HEK293 (cell line): ENCODE measurements around the gene PTGR2.

Experiments used
- CTCF ChIA-PET: fragments of 350-600 bp; formaldehyde crosslinking; extraction: SDS; loops from one replicate; lab custom pipeline; 2021; ENCODE audit warnings: antibody characterized with exemption; lab: Yijun Ruan, JAX
- POLR2A ChIA-PET: fragments of 300-600 bp; formaldehyde crosslinking; extraction: SDS; loops from one replicate; lab custom pipeline; 2020; ENCODE audit warnings: antibody characterized with exemption, inconsistent platforms; lab: Yijun Ruan, JAX
- H3K27ac ChIP-seq: fragments of 200-500 bp; sonication (Bioruptor generic); 2 replicates; pipeline ENCODE4 v1.5.1; 2014; ENCODE audit warnings: low read depth, low read length, control low read depth, inconsistent platforms; ENCODE audit errors: extremely low read depth
- H3K36me3 ChIP-seq, 2 experiments: fragments of 200-500 bp in 1 of 2; sonication (Bioruptor generic) in 1 of 2; 1 replicate in 1 of 2; 2 replicates in 1 of 2; pipeline ENCODE4 v1.5.1; 2014 to 2017; ENCODE audit warnings: inconsistent platforms in 2 of 2, low read length in 2 of 2; ENCODE audit not compliant: control insufficient read depth in 2 of 2, insufficient read depth in 1 of 2
- H3K4me1 ChIP-seq: fragments of 200-500 bp; sonication (Bioruptor generic); 2 replicates; pipeline ENCODE4 v1.5.1; 2014; ENCODE audit warnings: mild to moderate bottlenecking, low read length, inconsistent platforms; ENCODE audit not compliant: control insufficient read depth, insufficient read depth
- H3K4me3 ChIP-seq: 2 replicates; pipeline ENCODE4 v1.5.1; 2011; ENCODE audit warnings: low read depth, mild to moderate bottlenecking, control low read depth, low read length, moderate library complexity
- H3K9me3 ChIP-seq: fragments of 200-500 bp; sonication (Bioruptor generic); 2 replicates; pipeline ENCODE4 v1.5.1; 2014; ENCODE audit warnings: low read depth, low read length, inconsistent platforms; ENCODE audit not compliant: control insufficient read depth, insufficient read depth
- OVOL3 ChIP-seq: fragments of 450-650 bp; formaldehyde crosslinking; IDR thresholded peaks from 2 replicates; pipeline ENCODE4 v1.5.1; 2016; ENCODE audit warnings: missing biosample characterization, missing genetic modification characterization
- SCRT2 ChIP-seq: fragments of 450-650 bp; formaldehyde crosslinking; IDR thresholded peaks from 2 replicates; pipeline ENCODE4 v1.5.1; 2016; ENCODE audit warnings: missing biosample characterization, missing genetic modification characterization
- SETDB1 ChIP-seq: IDR thresholded peaks from one replicate; pipeline ENCODE4 v1.6.1; 2017; ENCODE audit warnings: mild to moderate bottlenecking, low read length, moderate library complexity, mixed read lengths; ENCODE audit not compliant: insufficient read length
- YY1 ChIP-seq: fragments of 450-650 bp; formaldehyde crosslinking; IDR thresholded peaks from 2 replicates; pipeline ENCODE4 v1.5.1; 2018; ENCODE audit warnings: missing biosample characterization, missing genetic modification characterization
- ZFHX2 ChIP-seq: fragments of 450-650 bp; formaldehyde crosslinking; conservative IDR thresholded peaks from 2 replicates; pipeline ENCODE4 v1.5.1; 2016; ENCODE audit warnings: missing biosample characterization, missing genetic modification characterization
- ZFP37 ChIP-seq: fragments of 450-650 bp; formaldehyde crosslinking; IDR thresholded peaks from 2 replicates; pipeline ENCODE4 v1.5.1; 2016; ENCODE audit warnings: missing biosample characterization, missing genetic modification characterization
- ZNF175 ChIP-seq: fragments of 450-650 bp; formaldehyde crosslinking; IDR thresholded peaks from 2 replicates; pipeline ENCODE4 v1.5.1; 2016; ENCODE audit warnings: missing biosample characterization, missing genetic modification characterization
- ZNF221 ChIP-seq: fragments of 450-650 bp; formaldehyde crosslinking; IDR thresholded peaks from 2 replicates; pipeline ENCODE4 v1.5.1; 2017; ENCODE audit warnings: missing biosample characterization, missing genetic modification characterization, borderline replicate concordance
- ZNF223 ChIP-seq: fragments of 450-650 bp; formaldehyde crosslinking; IDR thresholded peaks from 2 replicates; pipeline ENCODE4 v1.5.1; 2016; ENCODE audit warnings: missing biosample characterization, missing genetic modification characterization
- ZNF335 ChIP-seq: fragments of 450-650 bp; formaldehyde crosslinking; conservative IDR thresholded peaks from 2 replicates; pipeline ENCODE4 v1.5.1; 2016; ENCODE audit warnings: missing biosample characterization, missing genetic modification characterization
- ZNF391 ChIP-seq: fragments of 450-650 bp; formaldehyde crosslinking; IDR thresholded peaks from 2 replicates; pipeline ENCODE4 v1.5.1; 2016; ENCODE audit warnings: low read depth, missing biosample characterization, missing genetic modification characterization, borderline replicate concordance
- ZNF514 ChIP-seq: fragments of 450-650 bp; formaldehyde crosslinking; IDR thresholded peaks from 2 replicates; pipeline ENCODE4 v1.5.1; 2016; ENCODE audit warnings: missing biosample characterization, missing genetic modification characterization
- ZNF571 ChIP-seq: fragments of 450-650 bp; formaldehyde crosslinking; IDR thresholded peaks from 2 replicates; pipeline ENCODE4 v1.5.0; 2017; ENCODE audit warnings: missing biosample characterization, missing genetic modification characterization
- ZNF600 ChIP-seq: fragments of 450-650 bp; formaldehyde crosslinking; IDR thresholded peaks from 2 replicates; pipeline ENCODE4 v1.5.1; 2016; ENCODE audit warnings: missing biosample characterization, missing genetic modification characterization
- ZSCAN16 ChIP-seq: fragments of 450-650 bp; formaldehyde crosslinking; IDR thresholded peaks from 2 replicates; pipeline ENCODE4 v1.5.1; 2016; ENCODE audit warnings: missing biosample characterization, missing genetic modification characterization
- ZXDB ChIP-seq: fragments of 450-650 bp; formaldehyde crosslinking; IDR thresholded peaks from 2 replicates; pipeline ENCODE4 v1.5.1; 2016; ENCODE audit warnings: missing biosample characterization, missing genetic modification characterization
- TF ChIP-seq, protein P1 (sequence below): fragments of 450-650 bp; formaldehyde crosslinking; IDR thresholded peaks from 2 replicates; pipeline ENCODE4 v1.5.1; 2016; ENCODE audit warnings: missing biosample characterization, missing genetic modification characterization
- TF ChIP-seq, protein P2 (sequence below): fragments of 450-650 bp; formaldehyde crosslinking; IDR thresholded peaks from 2 replicates; pipeline ENCODE4 v1.5.1; 2016; ENCODE audit warnings: missing biosample characterization, missing genetic modification characterization, borderline replicate concordance
- TF ChIP-seq, protein P3 (sequence below): fragments of 450-650 bp; formaldehyde crosslinking; IDR thresholded peaks from 2 replicates; pipeline ENCODE4 v1.5.1; 2017; ENCODE audit warnings: missing biosample characterization, missing genetic modification characterization
- TF ChIP-seq, protein P4 (sequence below): fragments of 450-650 bp; formaldehyde crosslinking; IDR thresholded peaks from 2 replicates; pipeline ENCODE4 v1.5.1; 2016; ENCODE audit warnings: missing biosample characterization, missing genetic modification characterization, low read depth
- TF ChIP-seq, protein P5 (sequence below): fragments of 450-650 bp; formaldehyde crosslinking; IDR thresholded peaks from 2 replicates; pipeline ENCODE4 v1.5.1; 2016; ENCODE audit warnings: missing biosample characterization, missing genetic modification characterization

PTGR2 gene

DNA sequence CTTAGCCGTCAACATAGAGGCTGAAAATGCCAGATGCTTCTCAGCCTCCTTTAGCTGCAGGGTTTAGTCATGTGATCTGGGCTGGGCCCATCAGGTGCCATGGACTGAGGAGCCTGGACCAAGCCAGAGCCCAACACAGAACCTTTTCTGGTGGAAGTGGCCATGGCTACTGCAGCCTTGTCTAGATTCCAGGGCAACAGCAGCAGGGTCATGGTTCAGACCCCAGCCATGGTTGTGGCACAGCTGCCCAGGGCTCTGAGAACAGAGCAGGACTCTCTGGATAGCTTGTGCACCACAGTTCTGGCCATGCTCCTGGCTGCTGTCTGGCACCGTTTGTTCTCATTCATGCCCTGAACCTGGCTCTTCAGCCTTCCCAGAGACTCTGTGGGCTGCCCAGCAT lies 47.0 kb upstream of the PTGR2 start:
- H3K4me1 ChIP-seq = no peaks in the 10 kb centered on the region
- TF ChIP-seq ZNF175 (tag by site-specific recombination) (no peak), ZSCAN16 (tag by site-specific recombination) (no peak), ZNF600 (tag by site-specific recombination) (no peak), ZNF223 (no peak), ZNF391 (tag by site-specific recombination) (no peak), ZNF221 (tag by site-specific recombination) (no peak), ZXDB (tag by site-specific recombination) (no peak), ZNF335 (tag by site-specific recombination) (no peak), SETDB1 (no peak), ZFP37 (tag by site-specific recombination) (no peak), ZNF514 (tag by site-specific recombination) (no peak)
- TF ChIP-seq, protein P1, sequence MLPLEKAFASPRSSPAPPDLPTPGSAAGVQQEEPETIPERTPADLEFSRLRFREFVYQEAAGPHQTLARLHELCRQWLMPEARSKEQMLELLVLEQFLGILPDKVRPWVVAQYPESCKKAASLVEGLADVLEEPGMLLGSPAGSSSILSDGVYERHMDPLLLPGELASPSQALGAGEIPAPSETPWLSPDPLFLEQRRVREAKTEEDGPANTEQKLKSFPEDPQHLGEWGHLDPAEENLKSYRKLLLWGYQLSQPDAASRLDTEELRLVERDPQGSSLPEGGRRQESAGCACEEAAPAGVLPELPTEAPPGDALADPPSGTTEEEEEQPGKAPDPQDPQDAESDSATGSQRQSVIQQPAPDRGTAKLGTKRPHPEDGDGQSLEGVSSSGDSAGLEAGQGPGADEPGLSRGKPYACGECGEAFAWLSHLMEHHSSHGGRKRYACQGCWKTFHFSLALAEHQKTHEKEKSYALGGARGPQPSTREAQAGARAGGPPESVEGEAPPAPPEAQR (tag by site-specific recombination) = no peak
- TF ChIP-seq, protein P2, sequence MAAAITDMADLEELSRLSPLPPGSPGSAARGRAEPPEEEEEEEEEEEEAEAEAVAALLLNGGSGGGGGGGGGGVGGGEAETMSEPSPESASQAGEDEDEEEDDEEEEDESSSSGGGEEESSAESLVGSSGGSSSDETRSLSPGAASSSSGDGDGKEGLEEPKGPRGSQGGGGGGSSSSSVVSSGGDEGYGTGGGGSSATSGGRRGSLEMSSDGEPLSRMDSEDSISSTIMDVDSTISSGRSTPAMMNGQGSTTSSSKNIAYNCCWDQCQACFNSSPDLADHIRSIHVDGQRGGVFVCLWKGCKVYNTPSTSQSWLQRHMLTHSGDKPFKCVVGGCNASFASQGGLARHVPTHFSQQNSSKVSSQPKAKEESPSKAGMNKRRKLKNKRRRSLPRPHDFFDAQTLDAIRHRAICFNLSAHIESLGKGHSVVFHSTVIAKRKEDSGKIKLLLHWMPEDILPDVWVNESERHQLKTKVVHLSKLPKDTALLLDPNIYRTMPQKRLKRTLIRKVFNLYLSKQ (tag by site-specific recombination) = no peak
- TF ChIP-seq, protein P3, sequence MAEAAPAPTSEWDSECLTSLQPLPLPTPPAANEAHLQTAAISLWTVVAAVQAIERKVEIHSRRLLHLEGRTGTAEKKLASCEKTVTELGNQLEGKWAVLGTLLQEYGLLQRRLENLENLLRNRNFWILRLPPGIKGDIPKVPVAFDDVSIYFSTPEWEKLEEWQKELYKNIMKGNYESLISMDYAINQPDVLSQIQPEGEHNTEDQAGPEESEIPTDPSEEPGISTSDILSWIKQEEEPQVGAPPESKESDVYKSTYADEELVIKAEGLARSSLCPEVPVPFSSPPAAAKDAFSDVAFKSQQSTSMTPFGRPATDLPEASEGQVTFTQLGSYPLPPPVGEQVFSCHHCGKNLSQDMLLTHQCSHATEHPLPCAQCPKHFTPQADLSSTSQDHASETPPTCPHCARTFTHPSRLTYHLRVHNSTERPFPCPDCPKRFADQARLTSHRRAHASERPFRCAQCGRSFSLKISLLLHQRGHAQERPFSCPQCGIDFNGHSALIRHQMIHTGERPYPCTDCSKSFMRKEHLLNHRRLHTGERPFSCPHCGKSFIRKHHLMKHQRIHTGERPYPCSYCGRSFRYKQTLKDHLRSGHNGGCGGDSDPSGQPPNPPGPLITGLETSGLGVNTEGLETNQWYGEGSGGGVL = no peak
- TF ChIP-seq, protein P4, sequence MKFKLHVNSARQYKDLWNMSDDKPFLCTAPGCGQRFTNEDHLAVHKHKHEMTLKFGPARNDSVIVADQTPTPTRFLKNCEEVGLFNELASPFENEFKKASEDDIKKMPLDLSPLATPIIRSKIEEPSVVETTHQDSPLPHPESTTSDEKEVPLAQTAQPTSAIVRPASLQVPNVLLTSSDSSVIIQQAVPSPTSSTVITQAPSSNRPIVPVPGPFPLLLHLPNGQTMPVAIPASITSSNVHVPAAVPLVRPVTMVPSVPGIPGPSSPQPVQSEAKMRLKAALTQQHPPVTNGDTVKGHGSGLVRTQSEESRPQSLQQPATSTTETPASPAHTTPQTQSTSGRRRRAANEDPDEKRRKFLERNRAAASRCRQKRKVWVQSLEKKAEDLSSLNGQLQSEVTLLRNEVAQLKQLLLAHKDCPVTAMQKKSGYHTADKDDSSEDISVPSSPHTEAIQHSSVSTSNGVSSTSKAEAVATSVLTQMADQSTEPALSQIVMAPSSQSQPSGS (tag by site-specific recombination) = no peak
- H3K9me3 ChIP-seq = no peaks in the 10 kb centered on the region
- no peaks in the 10 kb centered on the region for H3K36me3 ChIP-seq
- ChIA-PET CTCF (no interaction called here), POLR2A (no interaction called here)
- H3K4me3 ChIP-seq = no peak overlapping the region
- H3K27ac ChIP-seq = no peak overlapping the region

DNA sequence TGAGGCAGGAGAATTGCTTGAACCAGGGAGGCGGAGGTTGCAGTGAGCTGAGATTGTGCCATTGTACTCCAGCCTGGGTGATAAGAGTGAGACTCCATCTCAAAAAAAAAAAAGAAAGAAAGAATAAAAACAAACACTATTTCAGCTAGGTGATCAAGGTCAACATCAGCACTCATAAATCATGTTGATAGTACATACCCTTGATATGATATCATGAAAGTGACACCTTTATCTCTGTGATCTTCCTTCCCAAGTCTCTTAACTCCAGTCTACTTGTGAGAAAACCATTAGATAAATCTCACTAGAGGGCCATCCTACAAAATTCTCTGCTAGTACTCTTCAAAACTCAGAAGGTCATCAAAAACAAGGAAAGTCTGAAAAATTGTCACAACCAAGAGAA lies 44.2 kb upstream of the PTGR2 start:
- H3K27ac ChIP-seq = no peak overlapping the region
- no peaks in the 10 kb centered on the region for H3K9me3 ChIP-seq
- POLR2A ChIA-PET = no interaction called here
- H3K4me1 ChIP-seq = no peaks in the 10 kb centered on the region
- TF ChIP-seq ZFHX2 (tag by site-specific recombination) = no peak
- TF ChIP-seq SCRT2 (tag by site-specific recombination) = no peak
- TF ChIP-seq ZNF571 (tag by site-specific recombination) = no peak
- no peak for TF ChIP-seq YY1 (tag by site-specific recombination)
- TF ChIP-seq, protein P5, sequence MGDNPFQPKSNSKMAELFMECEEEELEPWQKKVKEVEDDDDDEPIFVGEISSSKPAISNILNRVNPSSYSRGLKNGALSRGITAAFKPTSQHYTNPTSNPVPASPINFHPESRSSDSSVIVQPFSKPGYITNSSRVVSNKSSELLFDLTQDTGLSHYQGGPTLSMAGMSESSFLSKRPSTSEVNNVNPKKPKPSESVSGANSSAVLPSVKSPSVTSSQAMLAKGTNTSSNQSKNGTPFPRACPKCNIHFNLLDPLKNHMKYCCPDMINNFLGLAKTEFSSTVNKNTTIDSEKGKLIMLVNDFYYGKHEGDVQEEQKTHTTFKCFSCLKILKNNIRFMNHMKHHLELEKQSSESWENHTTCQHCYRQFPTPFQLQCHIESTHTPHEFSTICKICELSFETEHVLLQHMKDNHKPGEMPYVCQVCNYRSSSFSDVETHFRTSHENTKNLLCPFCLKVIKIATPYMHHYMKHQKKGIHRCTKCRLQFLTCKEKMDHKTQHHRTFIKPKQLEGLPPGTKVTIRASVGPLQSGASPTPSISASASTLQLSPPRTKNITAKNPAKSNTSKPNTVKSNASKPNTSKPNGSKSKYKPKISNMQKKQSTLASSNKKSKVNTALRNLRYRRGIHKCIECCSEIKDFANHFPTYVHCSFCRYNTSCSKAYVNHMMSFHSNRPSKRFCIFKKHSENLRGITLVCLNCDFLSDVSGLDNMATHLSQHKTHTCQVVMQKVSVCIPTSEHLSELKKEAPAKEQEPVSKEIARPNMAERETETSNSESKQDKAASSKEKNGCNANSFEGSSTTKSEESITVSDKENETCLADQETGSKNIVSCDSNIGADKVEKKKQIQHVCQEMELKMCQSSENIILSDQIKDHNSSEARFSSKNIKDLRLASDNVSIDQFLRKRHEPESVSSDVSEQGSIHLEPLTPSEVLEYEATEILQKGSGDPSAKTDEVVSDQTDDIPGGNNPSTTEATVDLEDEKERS (tag by site-specific recombination) = no peak
- no peak for TF ChIP-seq OVOL3
- CTCF ChIA-PET = no interaction called here
- H3K36me3 ChIP-seq = no peaks in the 10 kb centered on the region
- H3K4me3 ChIP-seq = no peak overlapping the region
